ENCODE data around the gene IL36RN. TPM values are rescaled to one million over a fixed set of nuclear protein-coding genes. Genes with fewer than 3 reads are reported as not detected.

Gene IL36RN
- total and polyA plus RNA-seq, 12 donors, result not detected

- Histone ChIP-seq H3K36me3 (replicated peaks in 1 of 2) (no peaks in the 10 kb centered on the region), H3K27ac (no peak overlapping the region), H3K4me3 (no peak overlapping the region), H3K4me1 (replicated peaks in 1 of 2) (no peaks in the 10 kb centered on the region), H3K27me3 (no peaks in the 10 kb centered on the region), H3K9me3 (replicated peaks in 1 of 3) (no peaks in the 10 kb centered on the region)
- TF ChIP-seq CTCF (IDR thresholded peaks at IDR 0.05) (no peak), POLR2A (IDR thresholded peaks at IDR 0.05) (no peak)
- no peak for DNase-seq
- intact Hi-C loops (cut with DNase I), result no loop called here
- WGBS, 4 donors, result 79 to 88% (median 85%) methylated on average over 4 of the region's 4 CpGs
These were observed 10.9 kb downstream of the IL36RN start for GRCh38 chr2:113069676-113070605.

DNA sequence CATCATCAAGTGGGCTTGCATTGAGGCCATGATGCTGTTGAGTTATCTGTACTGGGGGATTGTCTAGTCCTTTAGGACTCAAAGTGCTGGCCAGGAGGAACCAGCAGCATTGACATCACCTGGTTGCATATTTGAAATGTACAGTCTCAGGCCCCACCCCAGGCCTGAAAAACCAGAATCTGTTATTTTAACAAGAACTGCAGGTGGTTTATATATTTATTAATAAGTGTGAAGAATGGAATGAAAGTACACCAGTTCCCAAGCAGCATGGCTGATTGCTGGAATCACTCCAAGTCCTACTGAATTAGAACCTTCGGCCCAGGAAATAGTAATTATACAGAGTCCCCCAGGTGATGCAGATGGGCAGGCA is 11.6 kb downstream of the IL36RN start:
- Histone ChIP-seq H3K9me3 (replicated peaks in 1 of 3) (no peaks in the 10 kb centered on the region), H3K36me3 (replicated peaks in 1 of 2) (no peaks in the 10 kb centered on the region), H3K4me1 (replicated peaks in 1 of 2) (no peaks in the 10 kb centered on the region), H3K27me3 (no peaks in the 10 kb centered on the region), H3K27ac (no peak overlapping the region), H3K4me3 (no peak overlapping the region)
- no peak for DNase-seq
- 83 to 94% (median 84%) methylated on average over 1 of the region's 1 CpG for WGBS, 4 donors
- no peak for TF ChIP-seq CTCF (IDR thresholded peaks at IDR 0.05)
- TF ChIP-seq POLR2A (IDR thresholded peaks at IDR 0.05), result no peak
- intact Hi-C loops (cut with DNase I), result no loop called here

DNA sequence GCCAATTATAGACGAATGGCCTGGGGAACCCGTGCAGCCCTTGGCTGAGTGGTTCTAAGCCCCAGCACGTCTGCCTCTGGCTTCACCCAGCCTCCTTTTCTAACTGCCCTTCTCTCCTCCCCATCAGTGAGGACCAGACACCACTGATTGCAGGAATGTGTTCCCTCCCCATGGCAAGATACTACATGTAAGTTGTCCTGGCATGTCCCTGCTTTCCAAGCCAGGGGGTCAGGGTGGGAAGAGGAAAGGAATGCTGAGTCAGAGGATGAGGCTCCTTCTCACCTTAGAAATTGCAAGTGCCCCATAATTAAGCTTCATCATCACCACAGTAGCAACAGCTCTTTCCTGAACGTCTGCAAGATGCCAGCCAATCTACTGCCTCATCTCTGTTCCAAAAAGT is 13.6 kb downstream of the IL36RN start:
- H3K9me3 ChIP-seq (replicated peaks in 1 of 3), result no peaks in the 10 kb centered on the region
- TF ChIP-seq CTCF (IDR thresholded peaks at IDR 0.05) (no peak), POLR2A (IDR thresholded peaks at IDR 0.05) (no peak)
- H3K4me1 ChIP-seq (replicated peaks in 1 of 2), result no peaks in the 10 kb centered on the region
- no peak overlapping the region for H3K27ac ChIP-seq
- H3K4me3 ChIP-seq, result no peak overlapping the region
- intact Hi-C loops (cut with DNase I), result no loop called here
- no peaks in the 10 kb centered on the region for H3K27me3 ChIP-seq
- H3K36me3 ChIP-seq (replicated peaks in 1 of 2), result no peaks in the 10 kb centered on the region
- WGBS, 4 donors, result 13 to 58% (median 45%) methylated on average over 2 to 4 of the region's 4 CpGs
- DNase-seq, result no peak

GRCh38 chr2:113073325-113073834 is 14.4 kb downstream of the IL36RN start:
- no peak for DNase-seq

More at GRCh38 chr2:113073325-113073834, 14.4 kb downstream of the IL36RN start:
- H3K9me3 ChIP-seq (replicated peaks in 1 of 3), result no peaks in the 10 kb centered on the region
- H3K36me3 ChIP-seq (replicated peaks in 1 of 2), result no peaks in the 10 kb centered on the region
- intact Hi-C loops (cut with DNase I), result no loop called here
- H3K27ac ChIP-seq, result no peak overlapping the region
- TF ChIP-seq CTCF (IDR thresholded peaks at IDR 0.05) (no peak), POLR2A (IDR thresholded peaks at IDR 0.05) (no peak)
- H3K27me3 ChIP-seq, result no peaks in the 10 kb centered on the region
- 58 to 80% (median 78%) methylated on average over 2 to 3 of the region's 3 CpGs for WGBS, 4 donors
- H3K4me1 ChIP-seq (replicated peaks in 1 of 2), result no peaks in the 10 kb centered on the region
- H3K4me3 ChIP-seq, result no peak overlapping the region

All from adrenal gland (tissue), 12 donors.